Vagina (tissue), 2 donors: ENCODE data around the gene SLC24A1.

Source experiments
- CTCF ChIP-seq, 3 experiments: fragments of 450-650 bp in 2 of 3; fragments of 200-600 bp in 1 of 3; sonication (generic) in 1 of 3; IDR thresholded peaks; one replicate each; pipeline ENCODE4 v1.5.1; 2017 to 2019; ENCODE audit warnings: antibody characterized with exemption in 3 of 3, mild to moderate bottlenecking in 2 of 3, moderate library complexity in 2 of 3
- POLR2A ChIP-seq, 2 donors: fragments of 450-650 bp; IDR thresholded peaks; one replicate each; pipeline ENCODE4 v1.6.1; 2017; ENCODE audit warnings: antibody characterized with exemption in 2 of 2, mild to moderate bottlenecking in 2 of 2, moderate library complexity in 2 of 2
- POLR2AphosphoS5 ChIP-seq, 2 donors: sonication (generic); formaldehyde crosslinking; IDR thresholded peaks; one replicate each; pipeline ENCODE4 v1.9.0; 2017; ENCODE audit warnings: antibody characterized with exemption in 2 of 2, mild to moderate bottlenecking in 2 of 2, low read depth in 1 of 2; ENCODE audit not compliant: insufficient read depth in 1 of 2

- no peak for TF ChIP-seq CTCF (IDR thresholded peaks at IDR 0.05)
- TF ChIP-seq POLR2A (IDR thresholded peaks at IDR 0.05) = no peak
- no peak for TF ChIP-seq POLR2AphosphoS5 (IDR thresholded peaks at IDR 0.05; ENCODE audit: insufficient read depth in 1 of 2, low read depth in 1 of 2)
Observed at GRCh38 chr15:65619626-65620290, 2.0 kb upstream of the SLC24A1 start.
